Activated CD4-positive, CD25-positive, alpha-beta regulatory T cell treated with anti-CD3 and anti-CD28 coated beads, Interleukin-2, amount 50 U/mL, for 24 hours (primary cell): ENCODE measurements around the gene COL4A4.
"Not testable (repeated sequence)": the region's sequence is repeated elsewhere in the genome, so short reads cannot be mapped to it uniquely, and the experiment has no call there.

Experiments used
- ATAC-seq, 2 donors: fragments of 150-1000 bp; cut with Tn5 transposase; one replicate each; pipeline ENCODE4 v1.10.0; 2021; ENCODE audit warnings: mild to moderate bottlenecking in 1 of 2, moderate library complexity in 1 of 2

COL4A4 gene

GRCh38 chr2:227163998-227164762, at the start of gene COL4A4, which contains the start of gene COL4A3:
TSS of gene COL4A4 (minus strand) at chr2:227164205. CDS start at chr2:227147483, 16,722 bp downstream.
TSS of gene COL4A3 (plus strand) at chr2:227164624. CDS start at chr2:227164727, 103 bp downstream.
- peak; percentile 49 to 57 for ATAC-seq

GRCh38 chr2:227207573-227207972, 43.6 kb upstream of the COL4A4 start:
- ATAC-seq = no peak

- ATAC-seq = no peak
Observed at GRCh38 chr2:227206406-227206805, 42.4 kb upstream of the COL4A4 start.

- ATAC-seq = no peak
Observed at GRCh38 chr2:227205701-227206100, 41.7 kb upstream of the COL4A4 start.

- no peak for ATAC-seq
Observed at GRCh38 chr2:227204452-227204851, 40.4 kb upstream of the COL4A4 start.

GRCh38 chr2:227201771-227202170, 37.8 kb upstream of the COL4A4 start:
- ATAC-seq = no peak

- ATAC-seq = no peak
Observed at GRCh38 chr2:227198866-227199265, 34.9 kb upstream of the COL4A4 start.

- no peak for ATAC-seq
Observed at GRCh38 chr2:227194219-227194618, 30.2 kb upstream of the COL4A4 start.

GRCh38 chr2:227192491-227192890, 28.5 kb upstream of the COL4A4 start:
- ATAC-seq = no peak

GRCh38 chr2:227191367-227191766, 27.4 kb upstream of the COL4A4 start:
- ATAC-seq = no peak

- ATAC-seq = no peak
Observed at GRCh38 chr2:227188292-227188691, 24.3 kb upstream of the COL4A4 start.

- no peak for ATAC-seq
Observed at GRCh38 chr2:227186751-227187150, 22.7 kb upstream of the COL4A4 start.

GRCh38 chr2:227185615-227186232, 21.7 kb upstream of the COL4A4 start:
- no peak for ATAC-seq

GRCh38 chr2:227183657-227184367, 19.8 kb upstream of the COL4A4 start:
- ATAC-seq = no peak

- ATAC-seq = no peak
Observed at GRCh38 chr2:227182765-227183164, 18.8 kb upstream of the COL4A4 start.

- ATAC-seq = no peak
Observed at GRCh38 chr2:227180770-227181169, 16.8 kb upstream of the COL4A4 start.

GRCh38 chr2:227179988-227180685, 16.1 kb upstream of the COL4A4 start:
- no peak for ATAC-seq

GRCh38 chr2:227177592-227178336, 13.8 kb upstream of the COL4A4 start:
- no peak for ATAC-seq

- not testable (repeated sequence) for ATAC-seq
Observed at GRCh38 chr2:227171779-227172178, 7.8 kb upstream of the COL4A4 start.

- ATAC-seq = peak; percentile 39 to 47
Observed at GRCh38 chr2:227164763-227165291, 822 bp upstream of the COL4A4 start.

- ATAC-seq = peak in 1 of 2 donors; percentile 18
Observed at GRCh38 chr2:227163485-227163997, 464 bp downstream of the COL4A4 start.

- no peak for ATAC-seq
Observed at GRCh38 chr2:227161947-227162346, 2.1 kb downstream of the COL4A4 start.
